Measurements from ENCODE around the gene GSTO2. TPM values are rescaled to one million over a fixed set of nuclear protein-coding genes. Genes with fewer than 3 reads are reported as not detected.

Gene GSTO2
- total and polyA plus RNA-seq, 2 experiments from 2014 or later, result 0.37 to 2.5 TPM

DNA sequence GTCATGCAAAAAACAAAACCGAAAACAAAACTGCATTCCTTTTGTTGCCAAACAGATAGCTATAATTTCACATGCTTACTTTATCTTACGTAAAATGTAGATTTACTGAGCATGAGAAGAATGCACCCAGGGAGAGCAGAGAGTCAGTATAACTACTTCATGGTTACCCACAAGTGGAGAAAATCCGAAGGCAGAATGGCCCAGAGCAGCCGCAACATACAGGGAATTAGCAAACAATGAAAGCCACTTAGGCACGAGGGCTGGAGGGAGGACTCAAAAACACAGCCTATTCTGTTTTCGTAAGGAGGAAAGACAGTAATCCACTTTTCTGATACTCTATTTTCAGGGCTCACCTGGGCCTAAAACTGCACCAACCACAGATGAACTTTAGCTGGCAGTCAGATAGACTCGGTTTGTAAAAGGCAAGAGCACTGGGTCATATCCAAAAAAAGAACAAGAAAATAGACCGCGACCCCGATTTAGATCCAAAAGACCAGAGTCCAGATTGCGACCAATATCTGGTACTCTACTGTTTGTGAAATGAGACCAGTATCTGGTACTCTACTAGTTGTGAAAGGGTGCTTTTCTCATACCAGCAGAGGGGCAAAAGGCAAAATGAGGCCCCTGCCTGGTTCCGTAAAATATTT is 68.0 kb downstream of the GSTO2 start:
- Histone ChIP-seq H3K9me2 (replicated peaks; ENCODE audit: insufficient read depth) (no peaks in the 10 kb centered on the region), H3K27me3 (no peaks in the 10 kb centered on the region), H3K36me3 (replicated peaks; ENCODE audit: insufficient read depth, low read depth) (no peaks in the 10 kb centered on the region), H3K4me3 (peak overlapping the region; percentile 99), H3K79me2 (peaks cover 56% of the 10 kb centered on the region), H2AFZ (peak overlapping the region; percentile 95), H3K27ac (peak overlapping the region; percentile 99), H4K20me1 (ENCODE audit: insufficient read depth, poor library complexity, severe bottlenecking) (no peaks in the 10 kb centered on the region), H3K4me1 (ENCODE audit: insufficient read depth) (peaks cover 15% of the 10 kb centered on the region), H3K4me2 (peak overlapping the region; percentile 80), H3K9me3 (ENCODE audit: low read depth) (no peaks in the 10 kb centered on the region)
- DNase-seq (ENCODE audit: low spot score), result no peak
- 14% methylated on average over 12 of the region's 12 CpGs for WGBS (ENCODE audit: low lambda C conversion rate, missing lambda C conversion rate)
- TF ChIP-seq EZH2phosphoT487 (IDR thresholded peaks at IDR 0.05; ENCODE audit: low read depth, severe bottlenecking, unreplicated experiment) (no peak), EZH2 (IDR thresholded peaks at IDR 0.05; ENCODE audit: borderline replicate concordance) (no peak)
- TF ChIP-seq, protein P1, sequence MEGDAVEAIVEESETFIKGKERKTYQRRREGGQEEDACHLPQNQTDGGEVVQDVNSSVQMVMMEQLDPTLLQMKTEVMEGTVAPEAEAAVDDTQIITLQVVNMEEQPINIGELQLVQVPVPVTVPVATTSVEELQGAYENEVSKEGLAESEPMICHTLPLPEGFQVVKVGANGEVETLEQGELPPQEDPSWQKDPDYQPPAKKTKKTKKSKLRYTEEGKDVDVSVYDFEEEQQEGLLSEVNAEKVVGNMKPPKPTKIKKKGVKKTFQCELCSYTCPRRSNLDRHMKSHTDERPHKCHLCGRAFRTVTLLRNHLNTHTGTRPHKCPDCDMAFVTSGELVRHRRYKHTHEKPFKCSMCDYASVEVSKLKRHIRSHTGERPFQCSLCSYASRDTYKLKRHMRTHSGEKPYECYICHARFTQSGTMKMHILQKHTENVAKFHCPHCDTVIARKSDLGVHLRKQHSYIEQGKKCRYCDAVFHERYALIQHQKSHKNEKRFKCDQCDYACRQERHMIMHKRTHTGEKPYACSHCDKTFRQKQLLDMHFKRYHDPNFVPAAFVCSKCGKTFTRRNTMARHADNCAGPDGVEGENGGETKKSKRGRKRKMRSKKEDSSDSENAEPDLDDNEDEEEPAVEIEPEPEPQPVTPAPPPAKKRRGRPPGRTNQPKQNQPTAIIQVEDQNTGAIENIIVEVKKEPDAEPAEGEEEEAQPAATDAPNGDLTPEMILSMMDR (IDR thresholded peaks at IDR 0.05; ENCODE audit: poor library complexity), result no peak

DNA sequence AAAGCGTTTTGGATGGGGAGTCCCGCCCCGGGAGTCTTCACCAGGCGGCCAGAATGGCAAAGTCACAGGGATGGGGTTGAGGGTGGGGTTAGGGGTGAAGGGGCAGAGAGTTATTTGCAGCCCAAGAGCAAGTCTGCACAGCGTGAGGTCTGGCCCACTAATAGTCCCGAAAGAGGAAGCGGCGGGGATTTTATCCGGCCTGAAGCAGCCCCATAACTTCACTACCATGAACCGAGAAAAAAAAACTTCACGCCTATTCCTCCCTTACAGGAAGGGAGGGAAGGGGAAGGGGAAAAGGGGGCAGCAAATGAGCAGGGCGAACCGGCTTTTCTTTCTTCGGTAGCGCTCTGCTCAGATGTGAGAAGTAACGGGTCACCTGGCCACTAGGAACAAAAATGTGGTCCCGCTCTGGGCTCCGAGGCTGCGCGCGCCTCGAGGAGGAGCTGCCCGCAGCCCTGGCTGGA is 68.6 kb downstream of the GSTO2 start:
- peak overlapping the region; percentile 95 for H2AFZ ChIP-seq
- H3K4me3 ChIP-seq, result peak overlapping the region; percentile 99
- 4% methylated on average over 16 of the region's 23 CpGs for WGBS (ENCODE audit: low lambda C conversion rate, missing lambda C conversion rate)
- H3K27ac ChIP-seq, result peak overlapping the region; percentile 99
- H3K36me3 ChIP-seq (replicated peaks; ENCODE audit: insufficient read depth, low read depth), result no peaks in the 10 kb centered on the region
- H3K9me2 ChIP-seq (replicated peaks; ENCODE audit: insufficient read depth), result no peaks in the 10 kb centered on the region
- peaks cover 51% of the 10 kb centered on the region for H3K79me2 ChIP-seq
- peaks cover 9% of the 10 kb centered on the region for H3K4me1 ChIP-seq (ENCODE audit: insufficient read depth)
- TF ChIP-seq EZH2phosphoT487 (IDR thresholded peaks at IDR 0.05; ENCODE audit: low read depth, severe bottlenecking, unreplicated experiment) (no peak), EZH2 (IDR thresholded peaks at IDR 0.05; ENCODE audit: borderline replicate concordance) (no peak)
- TF ChIP-seq, protein P1 (IDR thresholded peaks at IDR 0.05; ENCODE audit: poor library complexity), result no peak
- no peaks in the 10 kb centered on the region for H3K9me3 ChIP-seq (ENCODE audit: low read depth)
- H4K20me1 ChIP-seq (ENCODE audit: insufficient read depth, poor library complexity, severe bottlenecking), result no peaks in the 10 kb centered on the region
- no peak for DNase-seq (ENCODE audit: low spot score)
- H3K4me2 ChIP-seq, result peak overlapping the region; percentile 80
- no peaks in the 10 kb centered on the region for H3K27me3 ChIP-seq

DNA sequence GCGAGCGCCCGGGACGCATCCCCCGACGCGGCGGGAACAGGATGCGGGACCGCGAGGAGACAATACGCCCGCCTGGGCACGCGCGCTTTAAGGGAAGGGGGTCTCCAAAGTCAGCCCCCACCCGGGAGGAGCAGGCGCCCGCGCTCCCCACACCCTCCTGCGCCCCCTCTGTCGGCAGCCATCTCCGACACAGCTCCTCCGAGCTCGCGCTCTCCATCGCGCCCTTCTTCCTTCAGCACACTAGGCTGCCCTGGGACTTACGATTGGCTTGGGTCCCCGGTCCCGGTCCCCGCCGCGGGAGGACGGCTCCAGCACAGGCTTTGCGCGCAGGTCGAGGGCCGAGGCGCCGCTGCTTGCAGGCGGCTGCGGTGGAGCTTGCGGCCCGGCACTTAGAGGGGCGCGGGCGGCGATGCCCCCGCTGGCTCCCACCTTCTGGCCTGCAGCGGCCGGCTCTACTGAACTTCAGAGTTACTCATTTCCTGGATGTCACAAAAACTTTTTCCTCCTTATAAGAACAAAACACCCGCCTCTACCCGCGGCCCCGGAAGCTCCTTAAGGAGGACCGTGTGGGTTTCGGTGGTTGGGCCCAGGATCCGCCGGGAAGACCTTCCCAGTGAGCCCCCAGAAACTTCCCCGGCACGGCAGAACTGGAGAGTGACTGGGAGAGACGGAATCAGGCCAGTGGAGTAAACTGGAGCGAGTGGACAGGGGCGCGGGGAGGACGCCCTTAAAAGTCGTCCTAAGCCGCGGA is 69.2 kb downstream of the GSTO2 start, which contains the start of gene ITPRIP:
Gene ITPRIP, minus strand, starts transcription at position 481 of the 751 bp plus-strand sequence. CDS start 22,414 bp downstream, outside the sequence.
- Histone ChIP-seq H3K4me3 (peak within 1 kb of the TSS; percentile 99), H3K9me2 (replicated peaks; ENCODE audit: insufficient read depth) (no peaks in the 10 kb centered on the region), H3K79me2 (peaks cover 46% of the 10 kb centered on the region), H3K9me3 (ENCODE audit: low read depth) (no peaks in the 10 kb centered on the region), H3K4me1 (ENCODE audit: insufficient read depth) (peaks cover 9% of the 10 kb centered on the region), H4K20me1 (ENCODE audit: insufficient read depth, poor library complexity, severe bottlenecking) (no peaks in the 10 kb centered on the region), H3K4me2 (peak within 1 kb of the TSS; percentile 80), H2AFZ (peak within 1 kb of the TSS; percentile 95), H3K27ac (peak within 1 kb of the TSS; percentile 99), H3K36me3 (replicated peaks; ENCODE audit: insufficient read depth, low read depth) (no peaks in the 10 kb centered on the region), H3K27me3 (no peaks in the 10 kb centered on the region)
- peak; percentile 81 for DNase-seq (ENCODE audit: low spot score)
- TF ChIP-seq EZH2phosphoT487 (IDR thresholded peaks at IDR 0.05; ENCODE audit: low read depth, severe bottlenecking, unreplicated experiment), result no peak
- no peak for TF ChIP-seq EZH2 (IDR thresholded peaks at IDR 0.05; ENCODE audit: borderline replicate concordance)
- TF ChIP-seq, protein P1 (IDR thresholded peaks at IDR 0.05; ENCODE audit: poor library complexity), result no peak
- 2% methylated on average over 63 of the region's 70 CpGs for WGBS (ENCODE audit: low lambda C conversion rate, missing lambda C conversion rate)

Data from hepatocyte (in vitro differentiated cells).